Right atrium auricular region (tissue), 2 donors: ENCODE measurements around the gene SLAMF6. TPM values are rescaled to one million over a fixed set of nuclear protein-coding genes. Genes with fewer than 3 reads are reported as not detected.
A peak's percentile ranks its signal among the peaks of the same experiment; 100 is the strongest.

Experiments used
- DNase-seq: peaks from one replicate; pipeline ENCODE4 v3.0.0-alpha.2; 2019; ENCODE audit warnings: low spot score
- H3K27ac ChIP-seq, 2 donors: fragments of 200-600 bp; sonication (generic); 1 replicate in 1 of 2; 2 replicates in 1 of 2; pipeline ENCODE4 v1.5.1; 2016 to 2019
- H3K27me3 ChIP-seq, 2 donors: fragments of 200-600 bp; sonication (generic); one replicate each; pipeline versions ENCODE4 v1.5.1 to v1.6.0; 2017 to 2019
- H3K36me3 ChIP-seq: fragments of 200-600 bp; sonication (generic); one replicate; pipeline ENCODE4 v1.5.1; 2016
- H3K4me1 ChIP-seq, 2 donors: fragments of 200-600 bp; sonication (generic); one replicate each; pipeline versions ENCODE4 v1.5.1 to v1.6.0; 2017 to 2019
- H3K4me3 ChIP-seq, 2 donors: fragments of 200-600 bp; sonication (generic); 1 replicate in 1 of 2; 2 replicates in 1 of 2; pipeline ENCODE4 v1.5.1; 2017 to 2019; ENCODE audit warnings: mild to moderate bottlenecking in 1 of 2, moderate library complexity in 1 of 2
- H3K9me3 ChIP-seq, 2 donors: fragments of 200-600 bp; sonication (generic); one replicate each; pipeline ENCODE4 v1.5.1; 2019
- CTCF ChIP-seq, 2 donors: fragments of 200-600 bp; sonication (generic); IDR thresholded peaks; one replicate each; pipeline ENCODE4 v1.5.1; 2019; ENCODE audit warnings: antibody characterized with exemption in 2 of 2
- total RNA-seq, 2 donors: library from RNA; depleted of rRNA; stranded (reverse); fragments of >200 nt; gene quantifications; one replicate each; pipeline ENCODE4 v1.1.0, GENCODE V29; 2016

The SLAMF6 gene
- total RNA-seq, 2 donors from 2014 or later = 0.19 to 1.3 TPM

DNA sequence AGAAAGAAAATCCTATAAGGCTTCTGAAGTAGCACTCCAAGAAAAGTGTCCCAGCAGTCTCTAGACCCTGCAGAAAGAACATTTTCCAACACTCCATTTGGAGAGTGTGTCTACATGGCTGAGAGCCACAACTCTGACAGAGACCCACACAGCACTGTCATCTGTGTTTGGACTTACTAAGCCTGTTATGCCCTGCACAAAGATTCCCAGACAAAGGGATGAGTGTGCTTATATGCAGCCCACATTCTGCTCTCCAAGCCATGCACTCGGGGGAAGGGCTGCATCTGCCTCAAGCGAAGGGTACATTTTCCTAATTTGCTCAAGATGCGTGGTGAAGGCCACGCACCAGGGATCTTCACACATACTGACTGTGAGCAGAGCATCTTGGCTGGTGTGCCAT lies 24.4 kb upstream of the SLAMF6 start:
- Histone ChIP-seq H3K27ac (no peak overlapping the region), H3K9me3 (no peaks in the 10 kb centered on the region)

DNA sequence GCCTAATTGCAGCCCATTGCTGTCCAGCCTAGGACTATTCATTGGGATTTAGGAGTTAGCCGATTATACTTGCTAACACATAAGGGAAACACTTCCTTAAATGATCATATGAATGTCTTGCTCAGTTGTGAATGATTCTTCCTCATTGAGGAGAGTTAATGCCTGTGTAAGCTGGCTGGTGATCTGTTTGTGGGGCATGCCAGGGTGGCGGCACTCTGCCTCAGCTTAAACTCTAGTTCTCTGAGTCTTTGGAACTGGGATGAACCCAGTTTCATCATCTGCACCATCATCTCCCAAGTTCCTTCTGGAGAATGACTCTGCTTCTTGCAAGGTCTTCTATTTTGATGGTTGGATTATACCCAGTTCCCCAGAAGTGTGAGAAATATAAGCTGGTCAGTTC lies 23.9 kb upstream of the SLAMF6 start:
- Histone ChIP-seq H3K27me3 (no peaks in the 10 kb centered on the region), H3K36me3 (no peaks in the 10 kb centered on the region), H3K27ac (no peak overlapping the region), H3K4me3 (no peak overlapping the region), H3K9me3 (no peaks in the 10 kb centered on the region), H3K4me1 (no peaks in the 10 kb centered on the region)
- no peak for TF ChIP-seq CTCF (IDR thresholded peaks at IDR 0.05)
- DNase-seq = no peak

More for the DNA sequence above, 24.4 kb upstream of the SLAMF6 start:
- no peaks in the 10 kb centered on the region for H3K4me1 ChIP-seq
- no peak for TF ChIP-seq CTCF (IDR thresholded peaks at IDR 0.05)
- no peaks in the 10 kb centered on the region for H3K36me3 ChIP-seq
- DNase-seq = no peak
- H3K27me3 ChIP-seq = no peaks in the 10 kb centered on the region
- no peak overlapping the region for H3K4me3 ChIP-seq

DNA sequence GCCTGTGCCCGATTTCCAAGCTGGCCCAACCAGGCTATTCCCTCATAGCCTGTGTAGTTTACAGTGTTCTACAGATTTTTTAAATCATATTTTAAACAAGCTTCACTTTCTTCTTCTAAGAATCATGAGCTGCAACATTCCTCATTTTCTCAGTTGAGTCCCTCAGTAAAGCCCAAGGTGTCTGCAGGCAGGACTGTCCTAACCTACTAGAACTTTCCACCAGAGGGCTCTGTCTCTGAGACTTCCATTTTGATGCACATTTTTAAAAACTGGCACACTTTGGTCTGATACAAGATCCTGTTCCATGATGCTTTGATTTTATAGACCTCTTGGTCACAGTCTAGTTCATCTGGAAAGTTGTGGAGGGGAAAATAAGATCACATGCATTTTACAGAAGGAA lies 21.6 kb upstream of the SLAMF6 start:
- Histone ChIP-seq H3K4me1 (no peaks in the 10 kb centered on the region), H3K9me3 (no peaks in the 10 kb centered on the region), H3K4me3 (no peak overlapping the region), H3K27ac (no peak overlapping the region), H3K36me3 (no peaks in the 10 kb centered on the region), H3K27me3 (no peaks in the 10 kb centered on the region)
- DNase-seq = no peak
- TF ChIP-seq CTCF (IDR thresholded peaks at IDR 0.05) = peak in 1 of 2 donors; percentile 20

DNA sequence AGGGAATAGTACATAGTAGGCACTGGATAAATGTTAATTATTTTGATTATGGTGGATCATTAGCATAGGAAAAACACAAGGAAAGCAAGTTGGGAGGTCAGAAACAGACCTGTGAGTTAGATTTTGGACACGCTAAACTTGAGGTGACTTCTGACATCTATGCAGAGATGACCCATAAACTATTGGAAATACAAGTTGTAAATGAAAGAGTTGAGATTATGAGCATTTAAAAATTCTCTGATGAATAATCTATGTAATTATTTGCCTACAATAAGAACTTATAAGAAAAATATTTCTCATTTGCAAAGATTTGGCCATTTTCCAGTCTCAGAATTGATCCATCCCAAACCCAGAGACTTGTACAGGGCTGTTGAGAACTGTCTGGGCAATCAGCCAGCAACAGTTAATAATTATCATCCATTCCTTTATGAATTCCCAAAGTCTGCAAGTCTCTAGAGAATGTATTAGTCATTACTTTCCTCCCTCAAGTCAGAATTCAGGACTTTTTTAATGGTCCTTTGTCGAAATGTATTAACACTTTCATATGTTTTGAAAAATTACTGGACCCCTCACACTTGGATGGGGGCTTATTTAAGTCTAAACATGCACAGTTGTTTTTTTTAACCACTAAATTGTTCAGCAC lies 19.4 kb upstream of the SLAMF6 start:
- Histone ChIP-seq H3K27ac (no peak overlapping the region), H3K9me3 (no peaks in the 10 kb centered on the region), H3K4me3 (no peak overlapping the region), H3K36me3 (no peaks in the 10 kb centered on the region), H3K27me3 (no peaks in the 10 kb centered on the region), H3K4me1 (no peaks in the 10 kb centered on the region)
- no peak for TF ChIP-seq CTCF (IDR thresholded peaks at IDR 0.05)
- no peak for DNase-seq

DNA sequence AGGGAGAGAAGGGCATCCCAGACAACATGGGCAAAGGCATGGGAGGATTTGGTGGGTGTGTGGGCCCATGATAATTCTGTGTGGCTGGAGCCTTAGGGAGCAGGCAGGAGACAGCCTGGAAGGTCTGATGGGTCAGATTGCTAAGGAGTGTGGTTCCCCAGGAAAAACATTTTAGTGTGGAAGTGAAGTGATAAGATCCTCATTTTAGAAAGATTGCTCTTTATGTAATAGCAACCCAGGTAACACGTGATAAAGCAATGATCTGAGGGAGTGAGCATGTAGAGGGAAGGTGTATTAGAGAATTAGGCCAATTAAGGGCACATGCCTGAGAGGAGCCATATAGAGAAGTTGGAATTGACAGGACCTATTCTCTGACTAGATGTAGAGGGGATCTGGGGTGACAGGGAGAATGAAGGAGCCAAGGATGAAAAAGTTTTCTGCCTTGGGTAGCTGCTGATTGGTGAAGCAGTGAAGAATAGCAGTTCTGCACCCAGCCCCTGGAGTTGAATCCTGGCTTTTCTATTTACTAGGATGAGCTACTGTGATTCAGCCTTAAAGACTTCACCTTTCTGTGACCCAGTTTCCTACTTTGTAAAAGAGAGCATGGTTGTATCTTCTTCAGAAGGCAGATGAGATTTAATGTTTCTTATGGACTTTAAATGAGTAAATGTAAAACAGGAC lies 18.7 kb upstream of the SLAMF6 start:
- H3K4me1 ChIP-seq = no peaks in the 10 kb centered on the region
- H3K9me3 ChIP-seq = no peaks in the 10 kb centered on the region
- no peak overlapping the region for H3K27ac ChIP-seq
- no peak for TF ChIP-seq CTCF (IDR thresholded peaks at IDR 0.05)
- DNase-seq = no peak
- H3K27me3 ChIP-seq = no peaks in the 10 kb centered on the region
- no peak overlapping the region for H3K4me3 ChIP-seq
- H3K36me3 ChIP-seq = no peaks in the 10 kb centered on the region
